GM23248 (cell line): ENCODE measurements around the gene FLCN. TPM values are rescaled to one million over a fixed set of nuclear protein-coding genes. Genes with fewer than 3 reads are reported as not detected.
A peak's percentile ranks its signal among the peaks of the same experiment; 100 is the strongest.

Source experiments
- DNase-seq: peaks from one replicate; pipeline ENCODE4 v3.0.0-alpha.2; 2015
- H2AFZ ChIP-seq: fragments of 200-600 bp; sonication (generic); 2 replicates; pipeline ENCODE4 v1.6.1; 2016; ENCODE audit warnings: antibody characterized with exemption
- H3F3A ChIP-seq: fragments of 200-600 bp; sonication (generic); 2 replicates; pipeline ENCODE4 v1.6.1; 2016; ENCODE audit warnings: mild to moderate bottlenecking, antibody characterized with exemption, mixed run types; ENCODE audit not compliant: insufficient read depth
- H3K27ac ChIP-seq: fragments of 200-600 bp; sonication (generic); 2 replicates; pipeline ENCODE4 v1.5.1; 2016; ENCODE audit warnings: mild to moderate bottlenecking
- H3K27me3 ChIP-seq: fragments of 200-600 bp; sonication (generic); replicated peaks from 2 replicates; pipeline ENCODE4 v1.6.1; 2016; ENCODE audit warnings: mild to moderate bottlenecking; ENCODE audit not compliant: insufficient read depth
- H3K36me3 ChIP-seq: fragments of 200-600 bp; sonication (generic); 2 replicates; pipeline ENCODE4 v1.6.1; 2016; ENCODE audit warnings: low read depth, mild to moderate bottlenecking
- H3K4me1 ChIP-seq: fragments of 200-600 bp; sonication (generic); 2 replicates; pipeline ENCODE4 v1.6.1; 2016; ENCODE audit warnings: mild to moderate bottlenecking; ENCODE audit not compliant: insufficient read depth
- H3K4me2 ChIP-seq: fragments of 200-600 bp; sonication (generic); one replicate; pipeline ENCODE4 v1.6.1; 2016; ENCODE audit warnings: mild to moderate bottlenecking; ENCODE audit not compliant: unreplicated experiment
- H3K4me3 ChIP-seq: fragments of 200-600 bp; sonication (generic); 2 replicates; pipeline ENCODE4 v1.5.1; 2016; ENCODE audit warnings: mild to moderate bottlenecking
- H3K79me2 ChIP-seq: fragments of 200-600 bp; sonication (generic); 2 replicates; pipeline ENCODE4 v1.6.1; 2016; ENCODE audit warnings: mild to moderate bottlenecking; ENCODE audit not compliant: insufficient read depth
- H3K9ac ChIP-seq: fragments of 200-600 bp; sonication (generic); 2 replicates; pipeline ENCODE4 v1.6.1; 2016; ENCODE audit warnings: mild to moderate bottlenecking
- H3K9me2 ChIP-seq: fragments of 200-600 bp; sonication (generic); 2 replicates; pipeline ENCODE4 v1.6.1; 2016; ENCODE audit warnings: mixed run types, mild to moderate bottlenecking, moderate library complexity; ENCODE audit not compliant: insufficient read depth
- H3K9me3 ChIP-seq: fragments of 200-600 bp; sonication (generic); one replicate; pipeline ENCODE4 v1.6.1; 2017; ENCODE audit warnings: low read depth
- H4K20me1 ChIP-seq: fragments of 200-600 bp; sonication (generic); 2 replicates; pipeline ENCODE4 v1.6.0; 2016; ENCODE audit not compliant: insufficient read depth
- EZH2 ChIP-seq: fragments of 200-600 bp; sonication (generic); IDR thresholded peaks from 2 replicates; pipeline ENCODE4 v1.6.1; 2018; ENCODE audit warnings: antibody characterized with exemption, mild to moderate bottlenecking; ENCODE audit not compliant: insufficient read depth, poor library complexity, severe bottlenecking
- EZH2phosphoT487 ChIP-seq: fragments of 200-600 bp; sonication (generic); IDR thresholded peaks from 2 replicates; pipeline ENCODE4 v1.6.1; 2018; ENCODE audit warnings: antibody characterized with exemption, moderate library complexity, mild to moderate bottlenecking, low read depth; ENCODE audit not compliant: insufficient read depth
- WGBS, 2 experiments: methylation state at CpG; one replicate each; pipeline ENCODE4 v1.1.6; 2015 to 2017; ENCODE audit warnings: low lambda C conversion rate in 2 of 2, low coverage in 1 of 2; ENCODE audit errors: missing lambda C conversion rate in 2 of 2; 5-methylcytosine and 5-hydroxymethylcytosine counted together
- in situ Hi-C: fragments of 300-500 bp; cut with MboI; formaldehyde crosslinking; loops from 2 replicates; pipeline ENCODE4 v1.15.0; 2020
- polyA plus RNA-seq: library from polyadenylated mRNA; unstranded; fragments of >200 nt; fragmentation: Nextera tagmentation; extraction: Ambion mirVana; gene quantifications from 2 replicates; pipeline ENCODE4 v1.2.1, GENCODE V29; 2016
- total RNA-seq: library from RNA; depleted of rRNA; stranded (reverse); fragments of >200 nt; shearing (Covaris generic); gene quantifications from 2 replicates; pipeline ENCODE4 v1.2.3, GENCODE V29; 2014

Gene FLCN
- total and polyA plus RNA-seq, 2 experiments from 2014 or later = 10.0 to 21.5 TPM

- in situ Hi-C loops = no loop called here
- no peaks in the 10 kb centered on the region for H3K27me3 ChIP-seq
- H3K9me3 ChIP-seq = no peaks in the 10 kb centered on the region
- no peaks in the 10 kb centered on the region for H3K79me2 ChIP-seq
- no peak overlapping the region for H3K4me2 ChIP-seq
- no peak overlapping the region for H2AFZ ChIP-seq
- peaks cover 12% of the 10 kb centered on the region; the same call in 1 of the 2 replicates for H3K36me3 ChIP-seq
- H3K9ac ChIP-seq = no peak overlapping the region
- TF ChIP-seq EZH2 (no peak), EZH2phosphoT487 (no peak)
- no peaks in the 10 kb centered on the region for H4K20me1 ChIP-seq
- 72 to 79% methylated on average over 10 of the region's 10 CpGs for WGBS, 2 experiments
- H3K4me1 ChIP-seq = peaks cover 22% of the 10 kb centered on the region
- H3K27ac ChIP-seq = peak overlapping the region; percentile 70
- no peak for DNase-seq
- H3F3A ChIP-seq = peaks cover 55% of the 10 kb centered on the region
- no peaks in the 10 kb centered on the region for H3K9me2 ChIP-seq
- no peak overlapping the region for H3K4me3 ChIP-seq
Measured at GRCh38 chr17:17191961-17192381, 45.0 kb downstream of the FLCN start.

- peak; percentile 91 for DNase-seq
- Histone ChIP-seq H3K36me3 (peaks cover 18% of the 10 kb centered on the region; the same call in 1 of the 2 replicates), H3K27ac (peak overlapping the region; percentile 70), H3K4me2 (peak overlapping the region; percentile 66), H3F3A (peaks cover 51% of the 10 kb centered on the region), H3K79me2 (no peaks in the 10 kb centered on the region), H3K27me3 (no peaks in the 10 kb centered on the region), H3K4me3 (no peak overlapping the region), H3K9ac (0 out of 2 replicates have a peak overlapping the region, but pooled peaks have one; percentile 2), H3K9me2 (no peaks in the 10 kb centered on the region), H4K20me1 (no peaks in the 10 kb centered on the region), H3K4me1 (peaks cover 22% of the 10 kb centered on the region), H2AFZ (no peak overlapping the region), H3K9me3 (no peaks in the 10 kb centered on the region)
- WGBS, 2 experiments = 50 to 52% methylated on average over 11 of the region's 11 CpGs
- TF ChIP-seq EZH2phosphoT487 (no peak), EZH2 (no peak)
- in situ Hi-C loops = no loop called here
Measured at GRCh38 chr17:17191346-17191792, 45.6 kb downstream of the FLCN start.

- Histone ChIP-seq H3K36me3 (peaks cover 30% of the 10 kb centered on the region; the same call in 1 of the 2 replicates), H3K9me2 (no peaks in the 10 kb centered on the region), H3K4me3 (no peak overlapping the region), H3K27me3 (no peaks in the 10 kb centered on the region), H2AFZ (no peak overlapping the region), H3K9ac (no peak overlapping the region), H3F3A (peaks cover 52% of the 10 kb centered on the region), H3K27ac (peak overlapping the region; percentile 70; the same call in 1 of the 2 replicates), H4K20me1 (no peaks in the 10 kb centered on the region), H3K4me1 (peaks cover 22% of the 10 kb centered on the region), H3K9me3 (no peaks in the 10 kb centered on the region), H3K79me2 (no peaks in the 10 kb centered on the region), H3K4me2 (no peak overlapping the region)
- in situ Hi-C loops = no loop called here
- DNase-seq = no peak
- 98% methylated on average over 7 of the region's 7 CpGs for WGBS, 2 experiments
- no peak for TF ChIP-seq EZH2phosphoT487
Measured at GRCh38 chr17:17190188-17190587, 46.8 kb downstream of the FLCN start.

GRCh38 chr17:17189559-17189958 lies 47.4 kb downstream of the FLCN start:
- Histone ChIP-seq H3K4me1 (peaks cover 22% of the 10 kb centered on the region), H3K9me2 (no peaks in the 10 kb centered on the region), H4K20me1 (no peaks in the 10 kb centered on the region), H3K4me3 (no peak overlapping the region), H3K27ac (no peak overlapping the region), H3K79me2 (no peaks in the 10 kb centered on the region), H3K27me3 (no peaks in the 10 kb centered on the region), H3K4me2 (no peak overlapping the region), H3F3A (peaks cover 51% of the 10 kb centered on the region), H3K9me3 (no peaks in the 10 kb centered on the region), H3K36me3 (peaks cover 32% of the 10 kb centered on the region; the same call in 1 of the 2 replicates), H3K9ac (no peak overlapping the region), H2AFZ (no peak overlapping the region)
- TF ChIP-seq EZH2 = no peak
- TF ChIP-seq EZH2phosphoT487 = no peak
- in situ Hi-C loops = no loop called here
- no peak for DNase-seq
- 74 to 75% methylated on average over 4 of the region's 4 CpGs for WGBS, 2 experiments
